GM12892 (cell line): ENCODE data around the gene SRBD1.

ENCODE experiments used
- DNase-seq: peaks from one replicate; pipeline ENCODE4 v3.0.0; 2011; ENCODE audit not compliant: insufficient read length
- FAIRE-seq: peaks from 2 replicates; lab custom pipeline; 2011; peaks lifted over from hg19 to GRCh38; lab: Jason Lieb, UNC
- POLR2A ChIP-seq: IDR thresholded peaks from 2 replicates; pipeline ENCODE4 v1.6.1; 2011; ENCODE audit warnings: low read depth, low read length, control low read depth
- POLR2AphosphoS5 ChIP-seq: IDR thresholded peaks from 2 replicates; pipeline ENCODE4 v1.6.1; 2011; ENCODE audit warnings: low read depth, low read length, control low read depth
- TAF1 ChIP-seq: IDR thresholded peaks from 2 replicates; pipeline ENCODE4 v1.6.1; 2011; ENCODE audit warnings: low read depth, mild to moderate bottlenecking, control low read depth, low read length, borderline replicate concordance

Gene SRBD1

DNA sequence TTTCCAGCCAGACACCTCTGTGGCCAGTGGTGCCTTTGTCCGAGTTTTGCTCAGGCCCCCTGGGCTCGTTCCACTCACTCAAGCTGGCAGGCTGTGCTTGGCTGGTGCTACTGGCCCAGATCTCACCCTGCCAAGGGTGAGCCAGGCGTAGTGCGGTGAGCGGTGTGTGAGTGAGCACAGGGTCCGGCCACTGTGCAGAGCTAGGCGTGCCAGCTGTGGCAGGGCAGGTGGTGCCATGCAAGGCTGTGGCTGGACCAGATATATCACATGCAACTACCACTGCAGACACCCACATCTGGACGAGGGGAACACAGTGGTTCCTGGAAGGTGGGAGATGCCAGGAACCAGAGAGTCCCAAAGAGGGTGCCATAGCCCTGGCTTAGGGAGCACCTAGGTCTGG is 70.1 kb downstream of the SRBD1 start:
- FAIRE-seq, result no peak
- DNase-seq, result no peak
- TF ChIP-seq POLR2AphosphoS5, result no peak
- TF ChIP-seq TAF1, result no peak
- no peak for TF ChIP-seq POLR2A

DNA sequence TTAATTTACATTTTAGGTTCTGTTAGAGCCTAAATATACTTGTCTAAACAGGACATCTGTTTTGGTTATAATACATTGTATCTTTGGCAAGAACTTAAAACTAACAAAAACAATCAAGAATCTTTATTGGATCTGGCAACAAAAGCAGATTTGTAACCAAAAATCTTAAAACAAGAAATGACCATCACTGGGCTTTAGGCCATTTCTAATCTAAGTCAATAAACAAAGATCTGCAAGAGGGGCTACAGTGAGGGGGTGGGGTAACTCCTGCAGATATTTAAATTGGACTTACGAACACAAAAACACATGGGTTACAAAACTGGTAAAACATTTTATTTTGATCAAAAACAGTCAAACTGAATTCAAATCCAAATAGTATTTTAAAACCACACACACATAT is 77.3 kb downstream of the SRBD1 start:
- no peak for FAIRE-seq
- DNase-seq, result no peak
- TF ChIP-seq TAF1, result no peak
- TF ChIP-seq POLR2AphosphoS5, result no peak
- TF ChIP-seq POLR2A, result no peak

DNA sequence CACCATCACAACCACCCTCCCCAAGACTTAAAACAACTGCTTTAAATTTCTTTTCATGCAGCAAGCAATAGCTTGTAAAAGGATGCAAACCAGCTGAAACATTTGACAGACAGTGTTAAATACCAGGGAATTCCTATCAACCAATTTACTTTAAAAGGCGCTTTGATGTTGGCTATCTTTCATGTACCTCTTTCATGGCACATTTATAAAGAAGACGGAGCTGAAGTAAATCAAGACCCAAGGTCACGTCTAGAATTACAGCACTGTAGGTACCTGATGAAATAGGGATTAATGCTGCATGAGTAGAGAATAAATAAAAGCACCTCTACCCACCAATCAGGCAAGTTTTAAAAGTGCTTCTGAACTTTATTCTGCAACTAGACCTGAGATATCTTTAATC is 78.9 kb downstream of the SRBD1 start:
- DNase-seq, result no peak
- no peak for FAIRE-seq
- TF ChIP-seq POLR2AphosphoS5 (no peak), POLR2A (no peak), TAF1 (no peak)

DNA sequence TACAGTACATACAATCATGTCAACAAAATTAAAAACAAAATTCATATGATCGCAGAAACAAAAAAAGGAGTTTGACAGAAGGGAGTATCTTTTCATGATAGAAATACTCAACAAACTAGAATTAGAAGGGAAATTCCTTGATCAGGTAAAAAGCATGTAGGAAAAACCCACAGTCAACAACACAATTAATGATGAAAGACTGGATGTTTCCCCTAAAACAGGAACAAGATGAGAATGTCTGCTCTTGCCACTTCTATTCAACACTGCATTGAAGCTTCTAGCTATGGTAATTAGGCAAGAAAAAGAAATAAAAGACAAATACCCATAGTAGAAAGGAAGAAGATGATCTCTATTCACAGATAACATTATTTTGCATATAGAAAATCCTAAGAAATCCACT is 87.1 kb downstream of the SRBD1 start:
- no peak for FAIRE-seq
- no peak for DNase-seq
- TF ChIP-seq TAF1 (no peak), POLR2A (no peak), POLR2AphosphoS5 (no peak)

DNA sequence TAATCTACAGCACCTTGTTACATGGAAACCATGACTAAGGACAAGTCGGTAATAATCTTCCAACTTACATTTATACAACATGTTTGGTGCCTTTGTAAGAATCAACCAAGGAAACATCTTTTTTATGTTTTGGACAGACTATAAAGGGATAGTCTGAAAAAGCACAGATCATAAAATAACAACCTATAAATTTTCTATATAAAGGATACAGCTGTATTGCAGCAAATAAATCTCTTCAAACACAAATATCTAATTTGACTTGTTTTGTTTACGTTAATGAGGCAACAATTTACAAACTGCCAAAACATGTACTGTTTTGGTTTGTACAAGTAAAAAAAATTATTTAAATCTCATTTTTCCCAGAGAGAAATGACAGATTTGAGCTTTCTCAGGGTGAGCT is 92.5 kb downstream of the SRBD1 start:
- DNase-seq (no peak), FAIRE-seq (no peak)
- TF ChIP-seq TAF1 (no peak), POLR2A (no peak), POLR2AphosphoS5 (no peak)

DNA sequence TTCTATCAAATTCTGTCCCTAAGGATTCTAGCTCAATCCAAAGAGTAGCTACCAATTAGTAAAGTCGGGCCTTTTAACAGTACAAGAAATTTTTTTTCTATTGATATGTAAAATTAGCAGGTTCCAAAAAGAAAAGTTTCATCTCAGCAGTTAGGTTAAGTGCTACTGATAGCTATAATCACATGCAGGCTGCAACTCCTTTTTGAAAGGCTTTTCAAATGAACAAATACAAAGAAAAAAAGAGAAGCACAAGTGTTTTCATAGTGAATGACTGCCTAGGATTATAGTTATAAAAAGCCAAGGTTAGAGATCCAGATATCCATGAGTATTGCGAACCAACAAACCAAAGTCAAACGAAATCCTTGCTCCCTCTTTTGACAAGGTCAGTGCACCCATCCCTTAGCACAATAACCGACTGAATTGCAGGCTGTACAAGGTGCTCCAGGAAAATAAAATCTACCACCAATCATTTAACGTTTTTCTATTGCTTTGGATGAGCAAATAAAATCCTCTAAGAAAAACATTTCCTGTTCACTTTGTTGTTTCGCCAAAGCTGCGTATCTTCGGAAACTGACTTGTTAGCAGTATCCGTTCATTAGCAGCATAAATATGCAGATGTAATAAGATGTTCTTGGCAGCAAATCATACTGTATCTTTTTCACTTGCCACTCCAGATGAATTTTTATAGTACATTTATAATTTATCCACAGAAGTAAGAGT is 100.2 kb downstream of the SRBD1 start:
- FAIRE-seq, result no peak
- DNase-seq, result no peak
- TF ChIP-seq TAF1 (no peak), POLR2AphosphoS5 (no peak), POLR2A (no peak)

DNA sequence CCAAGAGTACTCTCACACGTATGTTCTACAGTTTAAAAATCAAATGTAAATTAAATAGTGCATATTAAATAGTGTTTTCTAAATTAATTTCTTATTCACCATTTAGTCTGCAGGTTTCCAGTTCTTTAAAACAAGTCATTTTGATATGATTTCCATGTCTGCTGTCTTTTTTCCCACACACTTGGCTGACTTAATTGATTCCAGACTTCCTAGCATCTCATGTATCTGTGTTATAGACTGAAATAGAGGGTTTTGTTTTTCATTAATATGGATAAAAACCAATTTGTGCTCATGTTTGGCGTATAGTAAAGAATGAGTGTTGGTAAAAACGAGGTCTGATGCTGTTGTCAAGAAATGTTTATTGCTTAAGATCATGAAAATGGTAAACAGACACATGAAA is 104.3 kb downstream of the SRBD1 start:
- FAIRE-seq (no peak), DNase-seq (no peak)
- TF ChIP-seq POLR2A (no peak), TAF1 (no peak), POLR2AphosphoS5 (no peak)

DNA sequence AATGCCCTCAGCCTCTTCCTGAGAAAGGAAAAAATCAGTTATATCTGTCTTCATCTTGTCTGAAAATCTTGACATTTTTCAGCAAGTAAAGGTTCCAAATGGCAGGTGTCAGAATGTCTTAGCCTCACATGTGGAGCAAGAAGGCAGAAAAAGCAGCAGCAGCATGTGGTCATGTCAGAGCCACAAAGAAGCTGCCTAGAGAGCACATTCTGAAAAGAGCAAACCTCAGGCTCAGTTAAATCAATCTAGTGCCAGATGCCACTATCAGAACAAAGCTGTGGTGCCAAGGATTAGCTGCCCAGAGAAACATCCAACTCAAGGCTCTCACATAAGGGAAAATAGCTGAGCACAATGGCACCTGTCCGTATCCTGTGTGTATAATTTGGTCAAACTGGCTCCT is 105.9 kb downstream of the SRBD1 start:
- no peak for TF ChIP-seq POLR2AphosphoS5
- no peak for TF ChIP-seq POLR2A
- no peak for TF ChIP-seq TAF1
- DNase-seq (no peak), FAIRE-seq (no peak)

DNA sequence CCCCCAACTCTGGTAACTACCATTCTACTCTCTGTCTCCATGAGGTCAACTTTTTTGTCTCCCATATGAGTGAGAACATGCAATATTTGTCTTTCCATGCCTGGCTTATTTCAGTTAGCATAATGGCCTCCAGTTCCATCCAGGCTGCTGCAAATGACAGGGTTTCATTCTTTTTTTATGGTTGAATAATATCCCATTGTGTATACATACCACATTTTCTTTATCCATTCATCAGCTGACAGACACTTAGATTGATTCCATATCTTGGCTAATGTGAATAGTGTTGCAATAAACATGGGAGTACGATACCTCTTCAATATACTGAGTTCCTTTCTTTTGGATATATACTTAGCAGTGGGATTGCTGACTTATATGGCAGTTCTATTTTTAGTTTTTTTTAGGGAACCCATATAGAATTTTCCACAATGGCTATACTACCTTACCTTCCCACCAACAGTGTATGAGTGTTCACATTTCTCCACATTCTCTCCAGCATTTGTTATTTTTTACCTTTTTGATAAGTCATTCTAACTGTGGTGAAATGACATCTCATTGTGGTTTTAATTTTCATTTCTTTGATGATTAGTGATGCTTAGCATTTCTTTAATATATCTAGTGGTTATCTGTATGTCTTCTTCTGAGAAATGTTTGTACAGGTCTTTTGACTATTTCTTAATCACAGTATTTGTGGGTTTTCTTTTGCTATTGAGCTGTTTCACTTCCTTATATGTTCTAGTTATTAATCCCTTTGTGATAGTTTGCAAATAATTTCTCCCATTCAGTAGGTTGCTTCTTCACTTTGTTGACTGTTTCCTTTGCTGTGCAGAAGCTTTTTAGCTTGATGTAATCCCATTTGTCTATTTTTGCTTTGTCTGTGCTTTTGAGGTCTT is 112.2 kb downstream of the SRBD1 start:
- FAIRE-seq, result no peak
- TF ChIP-seq POLR2A (no peak), TAF1 (no peak), POLR2AphosphoS5 (no peak)
- no peak for DNase-seq

DNA sequence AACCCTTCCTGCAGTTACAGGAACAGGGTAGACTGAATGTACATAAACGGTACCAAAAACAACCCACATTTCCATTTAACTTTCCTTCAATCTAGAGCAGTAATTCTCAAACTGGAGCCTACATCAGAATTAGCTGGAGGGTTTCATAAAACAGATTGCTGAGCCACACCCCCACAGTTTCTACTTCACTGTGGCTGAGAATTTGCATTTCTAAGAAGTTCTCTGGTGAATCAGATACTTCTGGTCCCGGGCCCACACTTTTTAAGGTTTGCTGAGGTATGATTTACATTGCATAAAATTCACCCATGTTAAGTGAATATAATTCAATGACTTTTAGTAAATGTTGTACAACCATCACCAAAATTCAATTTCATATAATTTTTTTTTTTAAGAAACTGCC is 113.7 kb downstream of the SRBD1 start:
- FAIRE-seq (peak; percentile 51), DNase-seq (peak; percentile 8)

DNA sequence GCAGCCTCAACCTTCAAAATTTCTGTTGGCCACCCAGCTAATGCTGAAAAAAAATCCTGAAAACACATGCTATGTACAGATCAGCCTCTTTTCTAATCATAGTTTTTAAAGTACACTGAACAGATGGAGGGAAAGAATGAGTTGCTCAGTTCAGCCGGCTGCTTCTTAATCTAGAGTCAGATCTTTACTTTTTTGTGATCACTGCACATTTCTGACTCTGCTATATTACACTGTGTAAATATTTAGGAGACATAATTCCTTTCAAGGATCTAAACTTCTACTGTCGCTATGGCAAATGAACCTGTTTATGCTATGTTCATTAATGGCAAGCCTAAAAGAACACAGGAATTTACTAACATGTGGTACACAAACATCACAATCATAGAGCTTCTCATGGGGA is 114.2 kb downstream of the SRBD1 start:
- DNase-seq (no peak), FAIRE-seq (no peak)
- no peak for TF ChIP-seq POLR2AphosphoS5
- TF ChIP-seq POLR2A, result no peak
- no peak for TF ChIP-seq TAF1

More for the DNA sequence above, 113.7 kb downstream of the SRBD1 start:
- TF ChIP-seq TAF1 (no peak), POLR2A (no peak)

DNA sequence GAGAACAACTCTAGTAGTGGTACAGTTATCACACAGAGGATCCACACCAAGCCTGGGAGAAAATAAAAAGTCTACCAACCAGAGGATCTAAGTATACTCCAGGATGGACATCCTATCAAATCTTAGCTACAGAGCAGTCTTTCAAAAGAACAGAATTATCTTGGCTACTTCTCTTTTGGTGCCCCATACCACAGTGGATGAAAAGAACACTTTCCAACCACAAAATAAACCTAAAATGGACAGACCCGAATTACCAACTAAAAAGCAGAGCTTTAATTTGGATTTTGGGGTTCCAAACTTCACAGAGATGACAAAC is 116.1 kb downstream of the SRBD1 start:
- no peak for FAIRE-seq
- no peak for TF ChIP-seq TAF1
- DNase-seq, result no peak

DNA sequence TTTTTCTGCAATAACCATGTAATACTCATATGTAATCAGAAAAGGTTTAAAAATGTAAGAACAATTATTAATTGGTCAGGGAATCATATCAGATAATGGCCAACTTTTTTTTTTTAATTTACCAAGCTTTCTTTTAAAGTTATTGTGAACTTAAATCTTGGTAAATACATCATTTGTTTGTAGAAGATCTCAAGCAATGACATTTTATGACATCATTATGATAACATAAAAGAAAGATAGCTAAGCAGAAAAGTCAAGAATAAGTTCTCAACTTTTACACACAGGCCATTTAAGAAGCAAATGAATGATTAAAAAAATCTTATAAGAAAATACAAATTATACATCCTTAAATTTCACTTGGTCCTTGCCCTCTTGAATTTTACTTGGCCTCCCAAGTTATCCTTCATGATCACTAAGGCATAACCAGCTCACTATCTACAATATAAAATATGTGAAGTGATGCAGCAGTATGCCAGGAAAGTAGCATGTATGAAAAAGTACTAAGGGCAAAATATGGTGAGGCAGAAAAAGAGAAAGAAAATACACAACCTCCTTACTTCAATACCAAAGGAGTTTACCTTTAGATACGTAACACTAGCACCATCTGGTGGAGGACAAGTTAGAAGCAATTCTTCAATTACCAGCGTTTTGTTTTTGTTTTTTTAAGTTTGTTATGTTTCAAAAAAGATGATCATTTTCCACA is 116.6 kb downstream of the SRBD1 start:
- FAIRE-seq (peak; percentile 84), DNase-seq (peak; percentile 6)

More for the DNA sequence above, 116.6 kb downstream of the SRBD1 start:
- TF ChIP-seq POLR2AphosphoS5 (no peak), TAF1 (no peak), POLR2A (no peak)
